Hypothalamus (tissue), 51 donors: Measurements from ENCODE around the gene CSNK1D.

ENCODE experiments used
- DNase-seq, 51 donors: peaks; one replicate each; lab custom pipeline; 2025; lab: John Stamatoyannopoulos, UW

Gene CSNK1D

DNA sequence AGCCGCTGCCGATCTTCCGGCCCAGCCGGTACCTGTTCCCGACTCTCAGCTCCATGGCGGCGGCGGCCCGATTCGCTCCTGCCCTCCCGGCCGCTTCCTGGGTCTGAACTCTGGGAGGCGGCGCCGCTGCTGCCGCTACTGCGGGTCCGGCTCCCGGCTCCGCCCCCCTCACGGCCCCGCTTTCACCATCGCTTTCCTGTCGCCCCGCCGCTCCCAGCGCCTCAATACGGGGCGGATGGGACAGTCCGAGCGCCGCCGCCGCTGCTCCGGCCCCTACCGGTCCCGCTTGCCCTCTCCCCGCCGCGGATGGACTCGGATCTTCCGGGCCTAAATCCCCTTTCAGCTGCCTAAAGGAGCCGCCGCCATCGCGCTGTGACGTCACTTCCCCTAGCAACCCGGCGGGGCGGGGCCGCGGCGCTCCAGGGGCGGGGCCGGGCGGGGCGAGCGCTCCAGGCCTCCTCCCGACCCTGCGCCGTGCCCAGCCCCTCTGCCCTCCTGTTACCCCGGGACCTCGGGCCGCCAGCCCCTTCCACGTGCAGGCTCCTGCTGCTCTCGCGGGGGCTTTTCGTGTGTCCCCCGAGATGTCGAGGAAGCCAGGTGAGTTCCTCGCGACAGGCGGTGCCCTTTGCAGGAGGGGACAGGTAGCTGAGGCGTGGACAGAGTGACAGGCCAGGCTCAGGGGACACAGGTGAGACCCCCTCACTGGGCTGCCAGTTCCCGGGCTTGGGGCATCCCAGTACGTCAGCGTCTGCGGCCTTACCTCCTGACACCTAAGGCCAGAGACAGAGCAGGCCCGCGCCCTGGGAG is at the start of gene CSNK1D:
CSNK1D (minus strand) TSS at position 374 of the 807 bp plus-strand sequence; CDS start at position 55, 319 bp downstream.
- peak; percentile 40 to 94 (median 82) for DNase-seq

DNA sequence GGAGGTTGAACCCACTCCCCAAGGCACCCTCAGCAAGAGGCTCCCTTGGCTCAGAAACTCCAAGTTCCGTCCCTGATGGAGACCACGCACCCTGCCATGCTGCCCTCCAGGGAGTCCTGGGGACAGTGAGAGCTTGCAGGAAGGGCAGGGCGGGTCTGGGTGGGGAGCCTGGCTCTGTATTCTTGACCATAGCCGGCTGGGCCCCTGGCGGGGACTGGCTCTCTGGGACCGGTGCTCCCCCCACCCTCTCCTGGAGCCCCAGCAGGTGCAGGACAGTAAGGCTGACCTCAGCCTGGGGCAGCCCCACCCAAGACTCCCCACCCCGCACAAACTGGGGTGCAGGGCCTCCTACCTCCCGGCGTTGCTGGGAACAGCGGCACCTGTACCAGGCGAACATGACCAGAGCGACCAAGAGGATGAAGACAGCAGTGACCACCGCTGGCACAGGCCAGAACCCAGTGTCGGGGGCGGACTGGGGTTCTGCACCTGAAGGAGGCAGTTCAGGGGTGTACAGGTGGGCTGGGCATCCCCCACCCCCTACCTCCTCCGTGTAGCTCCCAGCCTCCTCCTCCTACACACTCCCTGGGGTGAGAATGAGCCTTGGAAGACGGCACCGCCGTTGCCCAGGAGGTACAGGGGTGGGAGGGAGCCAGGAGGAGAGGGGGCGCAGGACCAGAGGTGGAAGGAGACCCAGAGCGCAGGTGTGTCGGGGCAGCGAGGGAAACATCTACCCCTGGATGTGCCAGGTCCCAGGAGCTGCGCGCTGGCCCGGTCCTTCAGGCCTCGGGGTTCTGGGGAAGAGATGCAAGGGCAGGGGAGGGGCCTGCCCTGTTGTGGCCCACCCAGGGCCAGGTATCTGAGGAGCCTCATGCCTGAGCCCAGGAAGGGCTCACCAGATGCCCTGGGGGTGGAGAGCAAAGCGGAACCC is 49.3 kb upstream of the CSNK1D start:
- DNase-seq: no peak

DNA sequence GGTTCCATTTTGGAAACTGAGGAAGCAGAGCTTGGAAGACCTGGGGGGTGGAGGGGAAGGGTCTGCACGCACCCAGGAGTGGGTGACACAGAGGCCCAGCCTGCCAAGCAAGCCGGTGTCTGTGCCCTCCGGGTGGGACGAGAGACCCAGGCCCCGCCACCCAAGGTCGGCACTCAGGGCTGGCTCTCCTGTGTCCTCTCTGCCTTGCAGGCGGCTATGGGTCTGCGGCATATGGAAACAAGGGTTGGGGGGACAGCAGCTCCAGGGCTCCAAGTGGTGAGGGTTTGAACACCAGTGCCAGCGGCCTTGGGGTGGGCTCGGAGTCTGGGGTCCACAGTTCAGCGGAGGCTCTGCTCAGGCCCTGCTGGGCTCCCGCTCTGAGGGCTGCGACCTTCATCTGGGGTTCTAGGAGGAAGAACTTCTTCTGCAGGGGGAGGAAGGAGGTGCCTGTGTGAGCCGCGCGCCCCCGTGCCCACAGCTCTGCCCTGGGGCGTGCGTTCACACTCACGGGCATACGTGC is 48.5 kb upstream of the CSNK1D start:
- DNase-seq: no peak

DNA sequence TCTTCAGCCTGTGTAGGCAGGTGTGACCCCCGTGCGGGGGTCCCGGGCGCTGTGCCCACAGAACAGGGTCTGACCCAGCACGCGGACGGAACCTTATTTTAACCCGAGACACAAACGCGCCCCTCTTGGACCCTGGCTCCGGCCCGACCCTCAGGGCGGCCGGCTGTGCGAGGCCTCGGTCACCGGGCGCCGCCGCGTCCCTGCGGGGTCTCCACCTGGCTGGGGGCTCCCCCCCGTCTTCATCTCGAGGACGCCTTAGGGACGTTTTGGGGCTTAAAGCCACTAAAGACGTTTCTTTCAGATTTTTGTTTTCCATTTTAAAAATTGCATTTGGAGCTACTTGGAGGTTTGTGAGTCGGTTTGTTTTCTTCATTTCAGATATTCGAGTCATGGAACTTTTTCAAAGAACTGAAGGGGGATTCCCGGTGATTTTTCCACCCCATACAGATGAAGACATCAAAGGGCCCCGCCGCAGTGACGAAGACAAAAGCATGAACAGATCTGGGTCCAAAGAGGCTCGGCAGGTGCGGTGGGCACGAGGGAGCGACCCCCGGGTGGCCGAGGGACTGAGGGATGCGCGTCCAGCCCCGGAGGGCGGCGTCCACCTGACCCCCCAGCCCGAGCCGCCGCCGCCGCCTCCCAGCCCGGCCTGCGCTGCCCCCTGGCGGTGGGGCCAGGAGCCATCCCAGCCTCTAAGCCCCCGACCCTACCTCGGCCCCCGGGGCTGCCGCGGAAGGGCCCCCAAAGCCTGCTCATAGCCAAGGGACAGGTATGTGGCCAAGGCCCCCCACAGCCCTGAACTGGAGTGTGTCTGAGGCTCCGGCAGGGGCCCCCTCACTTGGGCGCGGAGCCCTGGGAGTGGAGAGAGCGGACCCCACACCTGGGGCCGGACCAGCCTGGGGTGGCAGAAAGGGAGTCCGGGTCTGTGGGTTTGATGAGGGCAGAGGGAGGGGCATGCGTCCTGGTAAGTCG is 47.7 kb upstream of the CSNK1D start:
- DNase-seq: peak in 6 of 51 donors; percentile 3 to 37 (median 20)

DNA sequence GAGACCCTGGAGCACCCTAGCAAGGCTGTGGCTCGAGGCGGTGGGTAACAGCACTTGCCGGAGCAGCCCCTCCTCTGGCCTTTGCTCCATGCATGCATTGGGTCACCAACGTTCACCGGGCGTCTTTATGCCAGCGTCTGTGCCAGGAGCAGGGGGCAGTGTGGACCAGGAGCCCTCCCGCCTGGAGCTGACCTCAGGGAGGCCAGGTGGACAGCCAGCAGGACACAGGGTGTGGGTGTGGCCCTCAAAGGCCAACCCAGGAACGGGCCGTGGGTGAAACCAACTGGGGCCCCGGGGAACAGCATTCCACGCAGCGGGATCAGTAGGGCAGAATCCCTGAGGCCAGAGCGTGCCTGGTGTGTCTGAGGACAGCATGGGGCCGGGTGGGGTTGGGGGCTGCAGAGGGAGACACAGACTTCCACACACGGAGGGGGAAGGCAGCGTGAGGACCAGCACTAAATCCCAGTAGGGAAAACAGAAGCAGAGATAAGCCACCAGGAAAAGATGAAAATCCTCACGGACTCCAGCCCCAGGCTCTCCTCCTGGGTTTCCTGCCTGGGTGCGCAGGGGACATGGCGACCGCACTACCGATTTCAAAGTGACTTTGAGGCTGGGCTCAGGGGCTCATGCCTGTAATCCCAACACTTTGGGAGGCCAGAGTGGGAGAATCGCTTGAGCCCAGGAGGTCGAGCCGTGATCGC is 46.8 kb upstream of the CSNK1D start:
- no peak for DNase-seq

DNA sequence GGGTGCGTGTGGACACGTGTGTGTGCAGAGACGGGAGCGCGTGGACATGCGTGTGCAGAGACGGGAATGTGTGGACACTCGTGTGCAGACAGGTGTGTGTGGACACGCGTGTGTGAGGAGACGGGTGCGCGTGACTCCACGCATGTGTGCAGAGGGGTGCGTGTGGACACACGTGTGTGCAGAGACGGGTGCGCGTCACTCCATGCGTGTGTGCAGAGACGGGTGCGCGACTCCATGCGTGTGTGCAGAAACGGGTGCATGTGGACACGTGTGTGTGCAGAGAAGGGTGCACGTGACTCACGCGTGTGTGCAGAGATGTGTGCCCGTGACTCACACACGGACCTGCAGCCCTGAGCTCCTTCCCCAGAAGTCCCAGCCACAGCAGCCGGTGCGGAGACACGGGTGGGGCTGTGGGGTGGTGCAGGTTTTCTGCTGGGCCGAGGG is 46.1 kb upstream of the CSNK1D start:
- no peak for DNase-seq

DNA sequence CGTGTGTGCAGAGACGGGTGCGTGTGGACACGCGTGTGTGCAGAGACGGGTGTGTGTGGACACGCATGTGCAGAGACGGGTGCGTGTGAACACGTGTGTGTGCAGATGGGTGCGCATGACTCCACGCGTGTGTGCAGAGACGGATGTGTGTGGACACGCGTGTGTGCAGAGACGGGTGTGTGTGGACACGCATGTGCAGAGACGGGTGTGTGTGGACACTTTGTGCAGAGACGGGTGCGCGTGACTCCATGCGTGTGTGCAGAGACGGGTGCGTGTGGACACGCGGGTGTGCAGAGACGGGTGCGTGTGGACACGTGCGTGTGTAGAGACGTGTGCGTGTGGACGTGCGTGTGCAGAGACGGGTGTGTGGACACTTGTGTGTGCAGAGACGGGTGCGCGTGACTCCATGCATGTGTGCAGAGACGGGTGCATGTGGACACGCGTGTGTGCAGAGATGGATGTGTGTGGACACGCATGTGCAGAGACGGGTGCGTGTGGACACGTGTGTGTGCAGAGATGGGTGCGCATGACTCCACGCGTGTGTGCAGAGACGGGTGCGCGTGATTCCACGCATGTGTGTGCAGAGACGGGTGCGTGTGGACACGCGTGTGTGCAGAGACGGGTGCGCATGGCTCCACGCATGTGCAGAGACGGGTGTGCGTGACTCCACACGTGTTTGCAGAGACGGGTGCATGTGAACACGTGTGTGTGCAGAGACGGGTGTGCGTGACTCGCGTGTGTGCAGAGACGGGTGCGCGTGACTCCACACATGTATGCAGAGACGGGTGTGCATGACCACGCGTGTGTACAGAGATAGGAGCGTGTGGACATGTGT is 45.5 kb upstream of the CSNK1D start:
- no peak for DNase-seq

DNA sequence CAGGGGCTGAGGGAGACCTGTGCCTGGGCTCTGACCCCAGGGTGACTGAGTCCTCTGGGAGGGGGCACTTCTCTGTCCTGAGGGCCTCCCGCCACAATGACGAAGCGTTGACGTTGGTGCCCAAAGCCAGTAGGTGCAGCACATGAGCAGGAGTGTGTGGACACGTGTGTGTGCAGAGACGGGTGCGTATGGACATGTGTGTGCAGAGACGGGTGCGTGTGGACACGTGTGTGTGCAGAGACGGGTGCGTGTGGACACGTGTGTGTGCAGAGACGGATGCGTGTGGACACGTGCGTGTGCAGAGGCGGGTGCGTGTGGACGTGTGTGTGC is 44.6 kb upstream of the CSNK1D start:
- no peak for DNase-seq

DNA sequence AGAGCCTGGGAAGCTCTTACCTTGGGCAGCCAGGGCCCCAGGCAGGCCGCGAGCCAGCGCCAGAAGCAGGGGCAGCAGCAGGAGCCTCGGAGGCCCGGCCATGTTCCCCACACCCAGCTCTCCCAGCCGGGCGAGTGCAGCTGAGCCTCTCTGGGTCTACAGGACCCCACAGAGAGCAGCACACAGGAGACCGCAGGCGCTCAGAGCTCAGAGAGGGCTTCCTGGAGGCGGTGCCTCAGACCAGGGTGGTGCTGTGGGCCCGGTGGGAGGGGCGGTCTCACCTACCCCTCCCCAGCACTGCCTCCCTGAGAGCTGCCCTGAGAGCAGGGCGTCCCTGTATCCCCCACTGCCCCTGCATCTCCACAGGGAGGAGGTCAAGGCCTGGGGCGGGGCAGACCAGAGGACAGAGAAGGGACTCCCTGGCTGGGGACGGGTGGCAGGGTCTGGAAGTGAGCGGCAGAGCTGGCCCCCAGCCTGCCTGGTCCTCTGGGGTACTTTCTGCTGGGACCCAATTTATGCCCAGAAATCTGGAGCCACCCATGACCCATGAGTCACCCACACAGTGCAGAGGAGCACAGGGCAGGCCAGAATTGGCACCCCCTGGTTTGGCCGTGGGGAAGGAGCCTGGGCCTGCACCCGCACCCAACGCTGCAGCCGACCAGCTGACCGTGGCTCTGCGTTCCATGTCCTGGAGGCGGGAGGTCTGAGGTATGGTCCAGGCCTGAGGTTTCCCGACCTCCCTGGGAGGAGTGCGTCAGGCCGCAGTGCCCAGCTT is 44.1 kb upstream of the CSNK1D start, which contains the start of gene CD7:
CD7 (minus strand) TSS at position 215 of the 775 bp plus-strand sequence; CDS start at position 102, 113 bp downstream.
- DNase-seq: no peak

DNA sequence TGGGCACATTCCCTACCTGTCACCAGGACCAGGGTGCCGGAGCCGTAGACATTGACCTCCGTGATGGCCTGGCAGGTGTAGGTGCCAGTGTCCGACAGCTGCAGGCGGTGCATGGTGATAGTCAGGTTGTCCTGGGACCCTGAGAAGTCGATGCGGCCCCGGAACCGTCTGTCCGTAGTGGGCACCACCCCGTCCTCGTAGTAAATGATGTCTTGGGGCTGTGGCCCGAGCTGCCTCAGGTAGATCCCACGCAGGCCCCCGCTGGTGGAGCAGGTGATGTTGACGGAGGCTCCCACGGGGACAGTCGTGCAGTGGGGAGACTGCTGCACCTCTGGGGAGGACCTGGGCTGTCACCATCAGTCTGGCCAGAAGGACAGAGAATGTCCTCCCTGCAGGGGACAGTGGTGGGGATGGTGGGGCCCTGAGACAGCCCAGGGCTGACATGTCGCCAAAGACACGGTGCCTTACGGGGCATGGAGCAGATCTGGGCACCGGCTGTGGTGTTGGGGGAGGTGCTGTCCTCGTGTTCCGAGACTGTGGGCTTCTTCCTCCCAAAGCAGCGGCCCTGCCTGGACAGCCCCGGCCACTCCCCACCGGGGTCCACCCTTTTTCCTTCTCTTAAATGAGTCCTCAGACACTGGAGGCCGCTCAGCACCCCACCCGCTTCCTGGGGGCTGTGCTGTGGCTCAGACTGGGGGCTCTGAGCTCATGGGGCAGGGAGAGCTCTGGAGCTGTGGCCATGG is 43.3 kb upstream of the CSNK1D start:
- no peak for DNase-seq

DNA sequence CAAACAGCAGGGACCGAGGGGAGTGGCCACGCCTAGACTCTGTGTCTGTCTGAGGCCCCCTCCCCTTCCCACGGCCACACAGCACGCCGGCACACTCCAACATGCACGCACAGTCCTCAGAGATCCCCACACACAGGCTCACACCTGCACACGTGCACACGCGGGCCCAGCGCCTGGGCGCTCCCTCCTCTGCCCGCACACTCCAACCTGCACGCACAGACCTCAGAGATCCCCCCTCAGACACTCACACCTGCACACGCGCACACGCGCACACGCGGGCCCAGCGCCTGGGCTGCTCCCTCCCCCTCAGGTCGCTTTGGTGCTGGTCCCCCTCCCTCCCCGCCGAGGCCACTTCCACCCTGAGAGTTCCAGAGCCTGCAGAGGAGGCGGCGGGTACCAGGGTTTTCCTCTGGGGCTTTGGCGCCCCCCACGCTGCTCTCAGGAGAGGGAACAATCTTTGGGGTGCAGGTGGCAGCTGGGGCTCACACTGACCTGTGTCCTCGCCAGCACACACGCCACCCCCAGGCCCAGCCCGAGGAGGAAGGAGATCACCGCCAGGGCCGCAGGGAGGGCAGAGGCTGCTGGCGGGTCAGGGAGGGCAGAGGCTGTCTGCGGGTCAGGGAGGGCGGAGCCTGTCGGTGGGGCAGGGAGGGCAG is 42.3 kb upstream of the CSNK1D start:
- DNase-seq: no peak

DNA sequence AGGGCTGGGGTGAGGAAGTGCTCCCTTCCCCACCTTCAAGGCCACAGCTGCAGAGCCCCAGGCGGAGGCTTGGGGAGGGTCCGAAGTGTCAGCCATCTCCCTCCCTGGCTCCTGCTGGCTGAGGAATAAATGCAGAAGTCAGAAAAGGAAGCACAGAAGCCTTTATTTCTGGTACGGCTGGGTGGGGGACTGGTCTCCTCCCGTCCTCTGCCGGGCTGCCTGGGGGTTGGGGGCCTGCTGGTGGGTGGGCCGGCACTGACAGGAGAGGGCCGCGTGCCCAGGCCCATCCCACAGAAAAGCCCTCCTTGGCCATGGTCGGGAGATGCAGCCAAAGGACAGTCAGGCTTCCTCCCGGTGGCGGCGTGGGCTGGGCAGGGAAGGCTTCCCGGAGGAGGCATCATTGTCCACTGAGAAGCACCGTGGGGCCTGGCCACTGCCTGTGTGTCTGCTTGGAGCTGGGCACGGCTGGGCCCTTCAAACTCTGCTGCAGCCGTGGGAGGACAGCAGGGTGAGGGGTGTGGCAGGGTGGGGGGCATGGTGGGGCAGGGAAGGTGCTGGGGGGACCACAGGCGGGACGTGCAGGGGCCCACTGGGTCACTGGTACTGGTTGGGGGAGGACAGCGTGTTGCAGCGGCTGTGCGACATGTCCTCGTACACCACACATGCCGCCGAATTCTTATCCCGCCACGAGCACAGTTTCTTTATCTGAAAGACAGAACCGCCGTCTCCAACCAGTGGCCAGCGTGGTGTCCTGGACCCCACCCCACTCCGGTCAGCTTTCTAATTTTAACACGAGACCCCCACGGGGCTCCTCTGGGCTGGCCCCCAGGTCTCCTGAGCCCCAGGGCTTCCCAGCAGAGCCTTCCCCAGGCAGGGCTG is 41.5 kb upstream of the CSNK1D start:
- no peak for DNase-seq

DNA sequence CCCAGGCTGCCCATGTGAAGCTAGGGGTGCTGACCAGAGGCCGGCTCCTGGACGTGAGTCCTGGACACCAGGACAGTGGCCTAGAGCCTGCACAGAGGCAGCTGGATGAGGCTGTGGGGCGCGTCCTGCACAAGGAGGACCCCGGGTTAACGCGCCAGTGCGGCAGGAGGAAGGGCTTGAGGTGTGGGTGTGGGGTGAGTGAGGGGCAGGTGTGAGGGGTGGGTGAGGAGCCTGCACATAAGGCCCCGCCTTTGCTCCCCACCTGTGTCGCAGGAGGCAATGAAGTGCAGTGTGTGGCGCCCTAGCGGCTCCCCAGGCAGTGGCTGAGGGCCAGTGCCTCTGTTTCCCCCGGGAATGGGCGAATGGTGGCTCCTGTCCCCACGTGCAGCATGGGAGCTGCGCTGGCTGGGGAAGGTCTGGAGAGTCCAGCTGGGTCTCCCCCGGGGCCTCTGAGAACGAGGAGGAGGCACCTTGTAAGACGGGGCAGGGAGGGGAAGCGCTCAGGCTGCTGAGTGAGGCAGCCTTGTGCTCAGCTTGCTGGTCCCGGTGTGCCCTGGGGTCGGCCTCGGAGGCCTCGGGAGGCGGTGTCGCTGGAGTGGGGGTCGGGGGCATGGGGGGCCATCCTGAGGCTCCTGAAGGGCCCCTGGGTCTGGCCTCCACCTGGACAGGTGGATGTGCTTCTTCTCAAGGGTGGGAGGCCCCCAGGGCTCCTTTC is 40.7 kb upstream of the CSNK1D start:
- no peak for DNase-seq

DNA sequence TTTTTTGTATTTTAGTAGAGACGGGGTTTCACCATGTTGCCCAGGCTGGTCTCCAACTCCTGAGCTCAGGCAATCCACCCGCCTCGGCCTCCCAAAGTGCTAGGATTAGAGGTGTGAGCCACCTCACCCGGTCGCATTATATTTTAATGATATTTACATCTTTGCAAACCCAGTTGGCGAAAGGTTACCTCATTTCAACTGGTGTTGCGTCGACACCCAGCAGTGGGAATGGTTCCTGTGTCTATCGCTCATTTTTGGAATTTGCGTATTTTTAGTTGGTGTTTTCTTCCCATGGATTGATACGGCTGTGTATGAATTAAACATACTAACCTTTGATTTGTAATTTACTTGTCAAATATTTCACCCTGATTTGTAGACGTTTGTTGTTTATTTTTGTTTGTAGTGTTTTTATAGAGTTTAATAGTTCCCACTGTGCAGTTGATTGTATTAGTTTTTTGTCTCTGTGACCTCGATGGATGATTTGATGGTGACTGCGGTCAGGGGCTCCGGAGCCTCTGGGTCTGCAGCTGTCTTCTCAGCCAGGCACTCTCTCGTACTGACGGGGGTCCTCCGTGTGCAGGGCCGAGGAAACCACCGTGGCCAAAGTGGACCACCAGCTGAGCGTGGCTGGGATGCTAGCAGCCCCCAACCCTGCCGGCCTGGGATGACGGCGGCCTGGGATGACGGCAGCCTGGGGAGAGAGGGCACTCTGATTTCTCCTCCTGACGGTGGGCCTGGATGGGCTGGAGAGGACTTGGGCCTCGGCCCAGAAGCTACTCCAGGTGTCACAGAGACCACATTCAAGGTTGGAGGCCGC is 39.9 kb upstream of the CSNK1D start:
- no peak for DNase-seq
